ENCODE results near the gene CPE. TPM values are rescaled to one million over a fixed set of nuclear protein-coding genes. Genes with fewer than 3 reads are reported as not detected.
"Not testable (repeated sequence)": the region's sequence is repeated elsewhere in the genome, so short reads cannot be mapped to it uniquely, and the experiment has no call there.

CPE gene
- total and polyA plus RNA-seq, 2 donors (not counting 3 experiments of a cell fraction or from before 2014, with no cell fraction given) = 2.7 to 9.2 TPM

DNA sequence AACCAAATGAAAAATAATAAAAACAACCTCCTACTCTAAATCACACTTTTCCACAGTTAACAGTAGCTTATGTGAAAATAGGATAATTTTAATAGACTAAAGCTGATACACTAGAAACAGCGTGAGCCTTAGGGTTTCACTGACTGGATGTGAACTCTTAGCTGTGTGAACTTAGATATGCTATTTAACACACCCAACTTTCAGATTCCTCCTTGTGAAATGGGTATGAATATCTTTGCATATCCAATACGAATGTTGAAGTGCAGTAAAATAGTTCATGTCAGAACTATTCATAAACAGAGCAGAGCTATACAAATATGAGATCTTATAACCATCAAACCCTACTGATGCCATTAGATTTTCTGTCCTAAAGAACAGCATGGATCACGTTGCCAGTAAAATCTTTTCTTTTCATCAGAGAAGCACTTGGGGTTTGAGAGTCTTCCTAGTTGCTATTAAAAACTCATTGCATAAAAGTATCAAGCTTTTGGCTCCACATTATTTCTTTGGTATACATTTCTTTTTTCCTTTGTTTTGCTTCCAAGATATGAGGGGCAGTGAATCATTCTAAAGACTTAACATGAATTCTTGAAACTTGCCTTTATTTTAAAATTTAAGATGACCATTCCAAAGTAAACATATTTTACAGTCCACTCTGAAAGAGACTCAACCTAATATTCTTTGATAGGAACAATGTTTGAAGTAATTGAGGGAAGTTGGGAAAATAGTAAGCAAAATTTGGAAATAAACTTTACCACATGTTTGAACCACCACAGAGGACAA, 102.4 kb downstream of the CPE start:
- no peaks in the 10 kb centered on the region for H3K36me3 ChIP-seq (ENCODE audit: control insufficient read depth in 2 of 2, extremely low read depth in 1 of 2, insufficient read depth in 2 of 2, low read length in 2 of 2)
- H3K27me3 ChIP-seq (ENCODE audit: control insufficient read depth in 2 of 2, insufficient read depth in 2 of 2, low read length in 2 of 2) = no peaks in the 10 kb centered on the region
- intact Hi-C loops (cut with micrococcal nuclease) = no loop called here
- H3K4me3 ChIP-seq (replicated peaks in 1 of 3; ENCODE audit: insufficient read depth in 1 of 3, low read depth in 1 of 3, low read length in 3 of 3) = no peak overlapping the region
- BruUV-seq (replicated peaks) = no TSS peak
- no peaks in the 10 kb centered on the region for H3K9me1 ChIP-seq (replicated peaks; ENCODE audit: control insufficient read depth, extremely low read depth, insufficient read depth, low read length)
- no peaks in the 10 kb centered on the region for H3K9me3 ChIP-seq (replicated peaks; ENCODE audit: control insufficient read depth, insufficient read depth, low read length)
- ChIA-PET CTCF (interaction anchor here (0.7 to 1.8 kb wide), 3 partner anchors 12 to 384 kb away, joined by 3 to 7 read pairs (median 4); no protein-coding TSS in a partner anchor), POLR2A (no interaction called here)
- H3K4me2 ChIP-seq (ENCODE audit: insufficient read depth, low read length) = no peak overlapping the region
- TF ChIP-seq, protein P1, sequence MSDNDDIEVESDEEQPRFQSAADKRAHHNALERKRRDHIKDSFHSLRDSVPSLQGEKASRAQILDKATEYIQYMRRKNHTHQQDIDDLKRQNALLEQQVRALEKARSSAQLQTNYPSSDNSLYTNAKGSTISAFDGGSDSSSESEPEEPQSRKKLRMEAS (IDR thresholded peaks at IDR 0.05; ENCODE audit: insufficient read depth, insufficient read length) = no peak
- TF ChIP-seq POLR2AphosphoS5 (IDR thresholded peaks at IDR 0.05; ENCODE audit: insufficient read depth, low read depth, low read length) (no peak), MYC (IDR thresholded peaks at IDR 0.05; ENCODE audit: low read depth, low read length) (no peak), FOS (IDR thresholded peaks at IDR 0.05; ENCODE audit: borderline replicate concordance, insufficient read depth, low read length) (no peak), EZH2 (IDR thresholded peaks at IDR 0.05; ENCODE audit: borderline replicate concordance, low read depth, low read length, severe bottlenecking) (no peak), POLR2A (IDR thresholded peaks at IDR 0.05; ENCODE audit: low read depth, low read length) (no peak)
- FAIRE-seq = no peak
- no peaks in the 10 kb centered on the region for H3K79me2 ChIP-seq (ENCODE audit: control insufficient read depth, insufficient read depth, low read length)
- H3K9ac ChIP-seq (replicated peaks; ENCODE audit: extremely low read depth, insufficient read depth, low read length) = no peak overlapping the region
- dilution Hi-C loops (cut with MboI; ENCODE audit: extremely low pct_ligation_motif_present, low sequenced_read_pairs) = no loop called here
- H3K4me1 ChIP-seq (ENCODE audit: control insufficient read depth, extremely low read depth, insufficient read depth, low read length) = no peaks in the 10 kb centered on the region
- no peak overlapping the region for H3K27ac ChIP-seq (ENCODE audit: insufficient read depth, low read depth, low read length)
- no peak for DNase-seq (ENCODE audit: low read depth, low spot score)
- no peaks in the 10 kb centered on the region for H4K20me1 ChIP-seq (replicated peaks; ENCODE audit: control insufficient read depth, extremely low read depth, insufficient read depth, low read length)
- no peak overlapping the region for H2AFZ ChIP-seq (ENCODE audit: low read depth, low read length)

DNA sequence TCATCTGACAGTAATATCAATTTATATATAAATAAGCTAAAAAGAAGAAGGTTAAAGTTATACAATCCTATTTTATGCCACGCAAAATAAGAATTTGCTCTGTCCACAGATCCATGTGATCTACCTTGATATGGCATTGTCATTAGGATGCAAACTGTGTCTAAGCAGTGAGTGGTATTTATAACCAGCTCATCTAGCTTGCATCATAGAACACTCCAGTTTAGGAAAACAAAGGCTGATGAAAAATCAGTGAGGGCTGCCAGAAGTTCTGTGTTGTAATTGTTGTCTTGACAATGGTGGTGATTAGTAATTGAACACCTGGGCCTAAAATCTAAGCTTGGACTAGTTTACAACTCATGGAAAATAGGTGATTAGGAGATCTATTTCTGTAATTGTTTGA, 111.0 kb downstream of the CPE start:
- intact Hi-C loops (cut with micrococcal nuclease) (loop anchor here (5.0 kb wide), 4 partner anchors 368 to 1103 kb away; partner anchors contain the start of gene TLL1), dilution Hi-C loops (cut with MboI; ENCODE audit: extremely low pct_ligation_motif_present, low sequenced_read_pairs) (no loop called here)
- Histone ChIP-seq H3K4me3 (replicated peaks in 1 of 3; ENCODE audit: insufficient read depth in 1 of 3, low read depth in 1 of 3, low read length in 3 of 3) (no peak overlapping the region), H3K9me3 (replicated peaks; ENCODE audit: control insufficient read depth, insufficient read depth, low read length) (no peaks in the 10 kb centered on the region), H3K9me1 (replicated peaks; ENCODE audit: control insufficient read depth, extremely low read depth, insufficient read depth, low read length) (no peaks in the 10 kb centered on the region), H4K20me1 (replicated peaks; ENCODE audit: control insufficient read depth, extremely low read depth, insufficient read depth, low read length) (no peaks in the 10 kb centered on the region), H3K4me1 (ENCODE audit: control insufficient read depth, extremely low read depth, insufficient read depth, low read length) (peaks cover 3% of the 10 kb centered on the region), H3K79me2 (ENCODE audit: control insufficient read depth, insufficient read depth, low read length) (no peaks in the 10 kb centered on the region), H2AFZ (ENCODE audit: low read depth, low read length) (no peak overlapping the region), H3K36me3 (ENCODE audit: control insufficient read depth in 2 of 2, extremely low read depth in 1 of 2, insufficient read depth in 2 of 2, low read length in 2 of 2) (no peaks in the 10 kb centered on the region), H3K4me2 (ENCODE audit: insufficient read depth, low read length) (no peak overlapping the region), H3K27me3 (ENCODE audit: control insufficient read depth in 2 of 2, insufficient read depth in 2 of 2, low read length in 2 of 2) (peaks cover 0 to 3% of the 10 kb centered on the region in 2 experiments), H3K27ac (ENCODE audit: insufficient read depth, low read depth, low read length) (no peak overlapping the region), H3K9ac (replicated peaks; ENCODE audit: extremely low read depth, insufficient read depth, low read length) (no peak overlapping the region)
- DNase-seq (ENCODE audit: low read depth, low spot score) = peak; percentile 61
- BruUV-seq (replicated peaks) = no TSS peak
- no peak for TF ChIP-seq GATA2 (IDR thresholded peaks at IDR 0.05; ENCODE audit: insufficient read depth, insufficient read length, low read depth, low read length)
- ChIA-PET POLR2A (no interaction called here), CTCF (interaction anchor here (0.7 to 2.9 kb wide), 6 partner anchors 10 to 602 kb away, joined by 3 to 9 read pairs (median 5); no protein-coding TSS in a partner anchor)
- FAIRE-seq = peak; percentile 59

DNA sequence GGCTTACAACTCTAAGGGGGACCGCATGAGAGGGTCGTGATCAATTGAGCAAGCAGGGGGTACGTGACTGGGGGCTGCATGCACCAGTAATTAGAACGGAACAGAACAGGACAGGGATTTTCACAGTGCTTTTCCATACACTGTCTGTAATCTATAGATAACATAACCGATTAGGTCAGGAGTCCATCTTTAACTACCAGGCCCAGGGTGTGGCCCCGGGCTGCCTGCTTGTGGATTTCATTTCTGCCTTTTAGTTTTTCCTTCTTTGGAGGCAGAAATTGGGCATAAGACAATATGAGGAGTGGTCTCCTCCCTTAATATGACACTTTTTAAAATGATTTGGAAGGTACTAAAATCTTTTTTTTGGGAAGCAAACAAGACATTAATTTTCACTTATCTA, 113.8 kb downstream of the CPE start:
- POLR2A ChIA-PET; FAIRE-seq; H3K36me3 ChIP-seq (ENCODE audit: control insufficient read depth in 2 of 2, extremely low read depth in 1 of 2, insufficient read depth in 2 of 2, low read length in 2 of 2); DNase-seq (ENCODE audit: low read depth, low spot score); H3K4me3 ChIP-seq (replicated peaks in 1 of 3; ENCODE audit: insufficient read depth in 1 of 3, low read depth in 1 of 3, low read length in 3 of 3); H4K20me1 ChIP-seq (replicated peaks; ENCODE audit: control insufficient read depth, extremely low read depth, insufficient read depth, low read length); H2AFZ ChIP-seq (ENCODE audit: low read depth, low read length); H3K27me3 ChIP-seq (ENCODE audit: control insufficient read depth in 2 of 2, insufficient read depth in 2 of 2, low read length in 2 of 2); BruUV-seq (replicated peaks); H3K79me2 ChIP-seq (ENCODE audit: control insufficient read depth, insufficient read depth, low read length); H3K27ac ChIP-seq (ENCODE audit: insufficient read depth, low read depth, low read length); H3K4me2 ChIP-seq (ENCODE audit: insufficient read depth, low read length); H3K9me3 ChIP-seq (replicated peaks; ENCODE audit: control insufficient read depth, insufficient read depth, low read length); dilution Hi-C loops (cut with MboI; ENCODE audit: extremely low pct_ligation_motif_present, low sequenced_read_pairs); H3K9ac ChIP-seq (replicated peaks; ENCODE audit: extremely low read depth, insufficient read depth, low read length); H3K9me1 ChIP-seq (replicated peaks; ENCODE audit: control insufficient read depth, extremely low read depth, insufficient read depth, low read length); H3K4me1 ChIP-seq (ENCODE audit: control insufficient read depth, extremely low read depth, insufficient read depth, low read length): not testable (repeated sequence)
- CTCF ChIA-PET = interaction anchor here (1.0 to 4.0 kb wide), 47 partner anchors 10 to 1799 kb away, joined by 3 to 82 read pairs (median 7); partner anchors contain the start of genes TLL1 and TMEM192
- intact Hi-C loops (cut with micrococcal nuclease) = loop anchor here (2.0 to 5.0 kb wide), 5 partner anchors 365 to 1100 kb away; partner anchors contain the start of gene TLL1

Measured in endothelial cell of umbilical vein (primary cell).